GM12801 (cell line): Measurements from ENCODE around the gene NMNAT2.

Experiments used
- CTCF ChIP-seq: IDR thresholded peaks from one replicate; pipeline ENCODE4 v1.5.1; 2011; ENCODE audit warnings: control low read depth; ENCODE audit not compliant: insufficient read length; ENCODE audit errors: extremely low read depth

Gene NMNAT2

DNA sequence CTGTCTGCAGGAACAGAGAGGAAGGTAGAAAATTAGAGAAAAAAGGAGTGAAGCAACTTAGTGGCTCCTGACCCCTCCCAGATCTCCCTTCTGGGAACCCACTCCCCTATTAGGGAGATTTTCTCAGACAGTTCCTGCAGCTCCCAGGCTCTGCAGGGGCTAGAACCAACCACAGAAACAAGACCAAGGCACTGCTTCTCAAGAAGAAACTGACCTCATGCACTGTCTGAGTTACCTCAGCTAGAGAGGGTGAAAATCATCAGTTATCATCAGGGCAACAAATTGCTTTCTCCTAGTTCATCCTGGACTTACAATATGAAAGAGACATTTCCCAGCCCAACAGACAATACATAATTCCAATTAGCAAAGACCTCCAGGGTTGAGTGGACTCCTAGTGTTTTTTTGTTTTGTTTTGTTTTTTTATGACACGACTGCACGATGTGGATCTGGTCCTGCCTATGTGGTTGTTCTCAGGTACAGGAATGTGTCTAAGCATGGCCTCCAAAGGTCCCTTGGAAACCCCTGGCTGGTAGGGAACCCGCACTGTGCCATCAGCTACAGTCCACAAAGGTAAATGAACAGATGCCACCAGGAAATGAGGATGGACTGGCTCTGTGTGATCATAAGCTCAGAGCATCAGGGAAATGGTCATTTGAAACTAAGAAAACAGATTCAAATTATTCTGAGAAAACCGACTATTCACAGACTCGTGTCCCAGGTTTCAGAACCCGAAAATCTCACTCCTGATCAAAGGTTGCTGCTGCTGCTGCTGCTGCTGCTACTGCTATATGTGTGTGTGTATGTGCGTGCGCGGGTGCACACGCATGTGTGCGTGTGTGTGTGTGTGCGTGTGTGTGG, 166.8 kb downstream of the NMNAT2 start:
- TF ChIP-seq CTCF: no peak

- TF ChIP-seq CTCF: no peak
Measured at GRCh38 chr1:183249941-183250452, 168.2 kb downstream of the NMNAT2 start.

- no peak for TF ChIP-seq CTCF
Measured at GRCh38 chr1:183248989-183249691, 169.0 kb downstream of the NMNAT2 start.

- TF ChIP-seq CTCF: no peak
Measured at GRCh38 chr1:183247931-183248330, 170.2 kb downstream of the NMNAT2 start.

DNA sequence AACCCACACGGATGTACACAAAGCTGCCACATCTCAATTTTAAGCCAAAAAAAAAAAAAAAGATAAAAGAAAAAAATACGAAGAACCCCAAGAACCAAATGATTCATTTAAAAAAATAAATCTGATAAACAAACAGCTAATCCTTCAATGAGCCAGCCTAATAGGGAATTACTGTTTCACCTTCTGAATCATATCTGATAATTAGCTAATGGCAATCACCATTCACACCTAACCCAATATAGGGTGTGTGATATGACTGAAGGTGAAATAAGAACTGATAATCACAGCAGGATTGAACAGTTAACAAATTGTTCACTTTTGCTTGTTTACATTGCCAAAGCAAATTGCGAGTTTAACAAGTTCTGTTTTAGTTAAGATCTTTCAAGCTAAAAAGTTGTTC, 170.7 kb downstream of the NMNAT2 start:
- TF ChIP-seq CTCF: no peak

GRCh38 chr1:183247066-183247465, 171.1 kb downstream of the NMNAT2 start:
- TF ChIP-seq CTCF: no peak

DNA sequence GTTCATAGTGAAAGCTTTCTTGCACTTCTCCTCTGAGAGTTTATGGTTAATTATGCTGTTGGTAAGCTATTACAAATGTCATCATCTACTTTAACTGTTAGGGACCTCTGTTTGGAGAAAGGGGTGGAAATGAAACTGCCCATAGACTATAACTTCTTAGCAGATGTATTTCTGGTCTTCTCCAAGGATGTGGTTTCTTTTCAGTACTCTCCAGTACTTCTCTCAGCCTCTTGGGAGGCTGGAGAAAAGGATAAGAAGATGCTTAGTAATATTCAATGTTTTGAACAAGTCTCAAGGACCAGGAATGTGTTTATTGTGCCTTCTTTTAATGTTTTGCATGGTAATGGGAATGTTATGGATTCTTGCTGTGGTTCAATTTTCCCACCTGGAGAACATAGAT, 171.7 kb downstream of the NMNAT2 start:
- TF ChIP-seq CTCF: no peak
